Measurements from ENCODE around the gene PSME3IP1.

Gene PSME3IP1, protein sequence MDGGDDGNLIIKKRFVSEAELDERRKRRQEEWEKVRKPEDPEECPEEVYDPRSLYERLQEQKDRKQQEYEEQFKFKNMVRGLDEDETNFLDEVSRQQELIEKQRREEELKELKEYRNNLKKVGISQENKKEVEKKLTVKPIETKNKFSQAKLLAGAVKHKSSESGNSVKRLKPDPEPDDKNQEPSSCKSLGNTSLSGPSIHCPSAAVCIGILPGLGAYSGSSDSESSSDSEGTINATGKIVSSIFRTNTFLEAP

DNA sequence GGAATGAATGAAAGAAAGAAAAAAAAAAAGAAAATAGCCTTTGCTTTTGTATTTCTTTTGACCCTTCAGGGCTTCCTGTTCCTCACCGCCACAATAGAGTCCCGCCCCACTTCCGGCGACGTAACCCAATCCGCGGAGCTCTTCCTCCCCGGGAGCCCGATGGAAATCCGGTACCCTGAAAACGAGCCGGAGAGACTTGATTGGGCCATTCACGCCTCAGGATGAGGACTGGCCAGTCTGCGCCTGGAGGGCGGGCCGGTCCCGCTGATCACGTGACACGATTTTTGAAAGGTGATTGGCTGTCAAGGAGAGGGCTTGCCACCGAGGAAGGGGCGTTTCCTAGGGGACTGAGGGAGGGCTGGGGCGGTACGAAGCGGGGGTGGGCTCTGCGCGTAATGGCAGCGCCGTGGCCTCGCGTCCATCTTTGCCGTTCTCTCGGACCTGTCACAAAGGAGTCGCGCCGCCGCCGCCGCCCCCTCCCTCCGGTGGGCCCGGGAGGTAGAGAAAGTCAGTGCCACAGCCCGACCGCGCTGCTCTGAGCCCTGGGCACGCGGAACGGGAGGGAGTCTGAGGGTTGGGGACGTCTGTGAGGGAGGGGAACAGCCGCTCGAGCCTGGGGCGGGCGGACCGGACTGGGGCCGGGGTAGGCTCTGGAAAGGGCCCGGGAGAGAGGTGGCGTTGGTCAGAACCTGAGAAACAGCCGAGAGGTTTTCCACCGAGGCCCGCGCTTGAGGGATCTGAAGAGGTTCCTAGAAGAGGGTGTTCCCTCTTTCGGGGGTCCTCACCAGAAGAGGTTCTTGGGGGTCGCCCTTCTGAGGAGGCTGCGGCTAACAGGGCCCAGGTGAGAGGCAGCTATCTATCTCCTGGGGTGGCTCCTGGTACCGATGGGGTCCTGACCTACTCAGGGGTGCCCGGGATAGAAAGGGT lies at the start of gene PSME3IP1, which contains the start of gene RSPRY1:
TSS of gene PSME3IP1 (minus strand) at position 95 of the 927 bp plus-strand sequence. CDS start 12,185 bp downstream, outside the sequence.
TSS of gene RSPRY1 (plus strand) at position 385 of the 927 bp plus-strand sequence. CDS start 18,330 bp downstream, outside the sequence.
- DNase-seq (ENCODE audit: low read depth): peak; percentile 98
- TF ChIP-seq, protein P1, sequence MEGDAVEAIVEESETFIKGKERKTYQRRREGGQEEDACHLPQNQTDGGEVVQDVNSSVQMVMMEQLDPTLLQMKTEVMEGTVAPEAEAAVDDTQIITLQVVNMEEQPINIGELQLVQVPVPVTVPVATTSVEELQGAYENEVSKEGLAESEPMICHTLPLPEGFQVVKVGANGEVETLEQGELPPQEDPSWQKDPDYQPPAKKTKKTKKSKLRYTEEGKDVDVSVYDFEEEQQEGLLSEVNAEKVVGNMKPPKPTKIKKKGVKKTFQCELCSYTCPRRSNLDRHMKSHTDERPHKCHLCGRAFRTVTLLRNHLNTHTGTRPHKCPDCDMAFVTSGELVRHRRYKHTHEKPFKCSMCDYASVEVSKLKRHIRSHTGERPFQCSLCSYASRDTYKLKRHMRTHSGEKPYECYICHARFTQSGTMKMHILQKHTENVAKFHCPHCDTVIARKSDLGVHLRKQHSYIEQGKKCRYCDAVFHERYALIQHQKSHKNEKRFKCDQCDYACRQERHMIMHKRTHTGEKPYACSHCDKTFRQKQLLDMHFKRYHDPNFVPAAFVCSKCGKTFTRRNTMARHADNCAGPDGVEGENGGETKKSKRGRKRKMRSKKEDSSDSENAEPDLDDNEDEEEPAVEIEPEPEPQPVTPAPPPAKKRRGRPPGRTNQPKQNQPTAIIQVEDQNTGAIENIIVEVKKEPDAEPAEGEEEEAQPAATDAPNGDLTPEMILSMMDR (IDR thresholded peaks at IDR 0.05; ENCODE audit: control insufficient read depth, extremely low read depth, insufficient read depth): no peak
- H3K4me3 ChIP-seq (ENCODE audit: low read depth, low read length): peak within 1 kb of the TSS; percentile 98

DNA sequence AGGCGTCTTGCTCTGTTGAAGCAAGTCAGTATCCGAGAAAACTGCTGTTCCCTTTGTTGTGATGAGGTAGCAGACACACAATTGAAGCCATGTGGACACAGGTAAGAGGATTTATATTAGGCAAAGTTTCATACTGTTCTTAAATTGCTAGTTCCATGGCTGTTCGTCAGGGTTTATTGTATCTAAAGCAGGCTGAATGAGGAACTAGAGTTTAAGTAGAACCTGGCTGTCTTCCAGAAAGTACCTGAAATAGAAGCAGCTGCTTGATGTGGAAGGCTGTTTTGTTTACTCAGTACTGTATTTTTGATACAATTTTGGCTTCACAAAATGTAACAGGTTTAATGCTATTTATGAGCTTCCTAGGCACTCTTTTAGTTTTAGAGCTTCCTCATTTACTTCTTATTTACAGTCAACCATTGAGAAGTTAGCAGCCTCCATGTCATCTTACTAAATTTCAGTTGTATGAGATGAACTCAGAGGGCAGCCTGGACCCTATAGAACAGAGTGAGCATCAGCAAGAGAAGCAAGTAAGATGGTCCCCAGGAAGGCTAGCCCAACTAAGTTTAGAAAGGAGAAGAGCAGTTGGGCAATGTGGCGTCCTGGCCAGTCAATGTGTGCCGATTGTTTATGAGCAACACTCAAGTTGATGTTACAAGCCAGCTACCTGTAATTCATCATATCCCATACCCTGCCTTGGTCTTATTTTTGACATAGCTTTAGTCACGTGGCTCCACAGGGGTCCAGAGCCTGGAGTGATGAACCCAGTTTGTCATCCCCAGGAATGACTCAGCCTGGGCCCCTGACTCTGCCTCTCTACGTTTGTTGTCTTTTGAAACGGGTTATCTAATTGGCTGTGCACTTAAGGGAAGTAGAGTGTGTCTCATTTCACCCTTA lies 49.5 kb upstream of the PSME3IP1 start:
- peak; percentile 70 for DNase-seq (ENCODE audit: low read depth)
- TF ChIP-seq, protein P1 (IDR thresholded peaks at IDR 0.05; ENCODE audit: control insufficient read depth, extremely low read depth, insufficient read depth): no peak
- no peak overlapping the region for H3K4me3 ChIP-seq (ENCODE audit: low read depth, low read length)

DNA sequence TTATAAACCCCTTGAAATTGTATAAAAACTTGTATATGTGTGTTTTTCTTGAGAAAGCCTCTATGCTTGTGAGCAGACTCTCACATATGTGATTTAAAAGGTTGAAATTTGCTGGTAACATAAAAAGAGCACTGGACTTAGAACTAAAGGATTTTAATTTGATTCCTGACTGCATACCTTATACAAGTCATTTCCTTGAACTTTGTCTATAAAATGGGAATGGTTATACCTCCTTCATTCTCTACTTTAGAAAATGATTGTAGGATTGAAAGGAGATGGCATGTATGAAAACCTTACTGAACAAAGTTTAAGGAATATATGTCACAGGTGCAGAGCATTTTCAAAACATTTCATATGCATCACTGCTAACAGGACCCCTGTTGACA lies 48.9 kb upstream of the PSME3IP1 start:
- DNase-seq (ENCODE audit: low read depth): no peak
- H3K4me3 ChIP-seq (ENCODE audit: low read depth, low read length): no peak overlapping the region
- TF ChIP-seq, protein P1 (IDR thresholded peaks at IDR 0.05; ENCODE audit: control insufficient read depth, extremely low read depth, insufficient read depth): no peak

DNA sequence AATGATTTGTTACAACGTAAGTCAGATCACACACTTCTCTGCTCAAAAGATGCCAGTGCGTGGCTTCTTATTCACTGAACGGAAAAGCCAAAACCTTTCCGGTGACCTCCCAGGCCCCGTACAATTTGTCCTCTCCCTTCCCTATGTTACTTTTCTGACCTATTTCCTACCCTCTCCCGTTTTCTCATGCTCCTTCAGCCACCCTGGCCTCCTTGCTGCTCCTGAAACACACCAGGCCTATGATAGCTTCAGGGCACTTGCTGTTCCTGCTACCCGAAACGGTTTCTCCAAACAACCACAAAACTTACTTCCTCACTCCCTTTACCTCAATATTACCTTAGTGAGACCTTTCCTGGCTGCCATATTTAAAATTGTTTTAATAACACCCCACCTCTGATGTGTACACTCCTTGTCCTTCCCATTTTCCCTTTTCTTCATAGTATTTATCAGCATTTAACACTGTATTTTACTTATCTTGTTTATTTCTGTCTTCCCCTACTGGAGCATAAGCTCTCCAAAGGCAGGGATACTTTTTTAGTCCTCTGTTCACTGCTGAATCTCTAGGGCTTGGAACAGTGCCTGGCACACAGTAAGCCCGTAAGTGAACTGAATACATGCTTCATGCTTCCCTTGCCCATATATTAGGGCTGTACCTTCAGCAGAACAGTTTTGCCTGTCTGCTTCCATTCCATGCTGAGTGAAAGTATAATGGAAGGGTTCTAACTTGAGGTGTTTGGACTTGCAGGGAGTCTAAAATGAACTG lies 48.3 kb upstream of the PSME3IP1 start:
- no peak for DNase-seq (ENCODE audit: low read depth)
- TF ChIP-seq, protein P1 (IDR thresholded peaks at IDR 0.05; ENCODE audit: control insufficient read depth, extremely low read depth, insufficient read depth): no peak
- H3K4me3 ChIP-seq (ENCODE audit: low read depth, low read length): no peak overlapping the region

DNA sequence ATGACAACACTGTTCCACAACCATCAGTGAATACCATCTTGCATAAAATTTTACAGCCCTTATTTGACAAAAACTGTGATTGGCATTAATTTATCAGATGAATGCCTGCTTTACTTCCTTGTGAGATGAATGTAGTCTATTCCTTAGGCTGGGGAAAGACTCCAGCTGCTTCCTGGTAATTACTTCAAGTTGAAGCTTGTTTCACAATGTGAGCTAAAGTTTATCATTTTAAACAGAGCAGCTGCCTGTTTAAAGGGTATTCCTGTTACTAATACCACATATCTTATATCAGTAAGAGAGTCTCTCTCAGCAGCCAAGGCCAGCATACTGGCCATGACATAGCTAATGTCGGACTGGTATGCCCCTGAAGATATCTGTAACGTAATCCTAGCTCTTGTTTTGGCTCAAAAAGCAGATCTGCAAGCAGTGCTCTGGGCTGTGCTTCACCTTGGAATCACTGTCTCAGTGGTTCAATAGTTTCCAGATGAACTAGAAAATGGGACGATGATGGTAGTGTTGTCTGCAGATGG lies 46.0 kb upstream of the PSME3IP1 start:
- TF ChIP-seq, protein P1 (IDR thresholded peaks at IDR 0.05; ENCODE audit: control insufficient read depth, extremely low read depth, insufficient read depth): no peak
- H3K4me3 ChIP-seq (ENCODE audit: low read depth, low read length): no peak overlapping the region
- DNase-seq (ENCODE audit: low read depth): no peak
